Ammon's horn (tissue), 1 donor: ENCODE results near the gene MLKL.

Experiments used
- DNase-seq: peaks from one replicate; pipeline ENCODE4 v3.0.0-alpha.2; 2016; ENCODE audit warnings: low spot score

MLKL gene

GRCh38 chr16:74650966-74651567 is 49.6 kb downstream of the MLKL start:
- no peak for DNase-seq

- no peak for DNase-seq
These were observed 50.7 kb downstream of the MLKL start for GRCh38 chr16:74649839-74650504.

- no peak for DNase-seq
These were observed 58.7 kb downstream of the MLKL start for GRCh38 chr16:74641969-74642368.

- DNase-seq, result no peak
These were observed 62.8 kb downstream of the MLKL start for GRCh38 chr16:74637742-74638453.

- no peak for DNase-seq
These were observed 65.4 kb downstream of the MLKL start for GRCh38 chr16:74635303-74635702.

- no peak for DNase-seq
These were observed 67.0 kb downstream of the MLKL start for GRCh38 chr16:74633686-74634085.

- no peak for DNase-seq
These were observed 73.0 kb downstream of the MLKL start for GRCh38 chr16:74627506-74628220.

GRCh38 chr16:74626741-74627416 is 73.8 kb downstream of the MLKL start:
- no peak for DNase-seq

- DNase-seq, result no peak
These were observed 74.9 kb downstream of the MLKL start for GRCh38 chr16:74625500-74626350.

- DNase-seq, result no peak
These were observed 76.8 kb downstream of the MLKL start for GRCh38 chr16:74623839-74624235.

GRCh38 chr16:74623214-74623838 is 77.3 kb downstream of the MLKL start:
- peak; percentile 68 for DNase-seq

- no peak for DNase-seq
These were observed 78.7 kb downstream of the MLKL start for GRCh38 chr16:74622005-74622404.
